ENCODE results near the gene RNF149. TPM values are rescaled to one million over a fixed set of nuclear protein-coding genes. Genes with fewer than 3 reads are reported as not detected.
A peak's percentile ranks its signal among the peaks of the same experiment; 100 is the strongest.

The RNF149 gene
- polyA plus RNA-seq, 1 experiment, result 18.8 TPM

DNA sequence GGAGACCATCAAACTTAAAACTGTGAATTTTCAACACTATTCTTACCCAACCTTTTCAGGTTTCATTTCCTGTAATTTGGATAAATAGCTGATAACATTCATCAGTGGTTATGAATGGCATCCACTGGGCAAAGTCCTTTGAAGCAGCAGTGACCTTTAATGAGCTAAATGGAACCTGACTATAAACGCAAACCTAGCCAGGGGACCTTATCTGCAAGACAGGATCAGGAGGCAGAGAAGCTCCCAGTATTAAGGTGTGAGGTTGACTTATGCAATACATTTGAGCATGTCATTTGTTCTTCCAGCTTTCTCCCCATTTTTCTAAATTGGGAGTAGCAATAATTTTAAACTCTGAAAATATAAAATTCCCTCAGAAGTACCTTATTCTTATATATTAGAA is 40.4 kb upstream of the RNF149 start:
- POLR2A ChIA-PET, result interaction anchor here (0.6 kb wide), 1 partner anchor 18 kb away, joined by 3 read pairs; no protein-coding TSS in a partner anchor

DNA sequence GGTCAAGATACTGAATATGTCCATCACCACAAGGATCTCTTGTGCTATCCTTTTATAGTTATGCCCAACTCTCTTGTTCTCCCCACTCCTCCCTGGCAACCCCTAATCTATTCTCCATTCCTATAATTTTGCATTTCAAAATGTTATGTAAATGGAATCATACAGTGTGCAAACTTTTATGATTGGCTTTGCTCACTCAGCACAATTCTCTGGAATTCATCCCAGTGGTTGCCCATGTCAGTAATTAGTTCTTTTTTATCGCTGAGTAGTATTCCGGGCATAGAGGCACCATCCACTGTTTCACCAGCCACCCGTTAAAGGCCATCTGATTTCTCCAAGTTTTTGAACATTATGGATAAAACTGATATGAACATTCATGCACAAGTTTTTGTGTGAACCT is 38.4 kb upstream of the RNF149 start:
- Histone ChIP-seq H3K4me3 (ENCODE audit: low read depth, low read length) (no peak overlapping the region), H3K27ac (ENCODE audit: low read depth, low read length) (no peak overlapping the region), H3K27me3 (ENCODE audit: control insufficient read depth, insufficient read depth, low read length) (no peaks in the 10 kb centered on the region), H3K9me3 (ENCODE audit: control insufficient read depth, insufficient read depth, low read length) (peaks cover under 1% of the 10 kb centered on the region; the same call in 1 of the 2 replicates)
- TF ChIP-seq CTCF (IDR thresholded peaks at IDR 0.05; ENCODE audit: low read depth, low read length), result no peak
- POLR2A ChIA-PET, result no interaction called here
- CTCF ChIA-PET, result interaction anchor here (1.1 to 1.3 kb wide), 2 partner anchors 72 to 485 kb away, joined by 4 to 7 read pairs; no protein-coding TSS in a partner anchor
- DNase-seq (ENCODE audit: low read depth, low spot score), result no peak

More for the DNA sequence above, 40.4 kb upstream of the RNF149 start:
- CTCF ChIA-PET, result interaction anchor here (1.8 to 4.2 kb wide), 4 partner anchors 8 to 483 kb away, joined by 5 to 34 read pairs (median 19); partner anchors contain the start of gene CREG2
- Histone ChIP-seq H3K4me3 (ENCODE audit: low read depth, low read length) (no peak overlapping the region), H3K27ac (ENCODE audit: low read depth, low read length) (no peak overlapping the region), H3K27me3 (ENCODE audit: control insufficient read depth, insufficient read depth, low read length) (no peaks in the 10 kb centered on the region), H3K9me3 (ENCODE audit: control insufficient read depth, insufficient read depth, low read length) (no peaks in the 10 kb centered on the region; the same call in 1 of the 2 replicates)
- no peak for DNase-seq (ENCODE audit: low read depth, low spot score)
- no peak for TF ChIP-seq CTCF (IDR thresholded peaks at IDR 0.05; ENCODE audit: low read depth, low read length)

DNA sequence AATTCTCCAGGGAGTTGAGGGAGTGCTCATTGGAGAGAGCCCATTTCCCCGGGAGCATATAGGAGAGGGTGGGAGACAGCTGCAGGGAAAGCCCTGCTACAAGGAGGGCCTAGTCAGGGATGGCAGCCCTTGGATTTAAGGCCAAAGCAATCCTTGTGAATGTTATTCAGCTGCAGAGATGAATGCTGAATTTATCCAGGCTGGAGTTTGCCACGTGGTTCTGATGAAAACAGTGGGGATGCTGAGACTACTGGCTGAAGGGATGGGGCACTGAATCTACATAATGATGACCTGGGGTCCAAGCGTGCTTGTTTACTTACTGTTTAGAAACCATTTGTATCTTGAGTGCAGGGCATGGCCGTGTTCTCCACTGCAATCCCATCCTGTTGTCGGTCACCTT is 35.6 kb upstream of the RNF149 start:
- TF ChIP-seq CTCF (IDR thresholded peaks at IDR 0.05; ENCODE audit: low read depth, low read length), result no peak

GRCh38 chr2:101342625-101343008 is 34.1 kb upstream of the RNF149 start:
- TF ChIP-seq CTCF (IDR thresholded peaks at IDR 0.05; ENCODE audit: low read depth, low read length), result no peak
- DNase-seq (ENCODE audit: low read depth, low spot score), result no peak
- ChIA-PET POLR2A (interaction anchor here (0.8 kb wide), 1 partner anchor 357 kb away, joined by 3 read pairs; no protein-coding TSS in a partner anchor), CTCF (interaction anchor here (0.6 to 4.4 kb wide), 39 partner anchors 8 to 1130 kb away, joined by 3 to 34 read pairs (median 4); partner anchors contain the start of genes CREG2, RNF149 and SLC9A4)
- no peak overlapping the region for H3K27ac ChIP-seq (ENCODE audit: low read depth, low read length)
- H3K9me3 ChIP-seq (ENCODE audit: control insufficient read depth, insufficient read depth, low read length), result peaks cover 3% of the 10 kb centered on the region; the same call in 1 of the 2 replicates
- H3K27me3 ChIP-seq (ENCODE audit: control insufficient read depth, insufficient read depth, low read length), result no peaks in the 10 kb centered on the region
- H3K4me3 ChIP-seq (ENCODE audit: low read depth, low read length), result no peak overlapping the region

More for the DNA sequence above, 35.6 kb upstream of the RNF149 start:
- ChIA-PET CTCF (no interaction called here), POLR2A (no interaction called here)
- Histone ChIP-seq H3K27ac (ENCODE audit: low read depth, low read length) (no peak overlapping the region), H3K4me3 (ENCODE audit: low read depth, low read length) (no peak overlapping the region), H3K9me3 (ENCODE audit: control insufficient read depth, insufficient read depth, low read length) (peaks cover 3% of the 10 kb centered on the region; the same call in 1 of the 2 replicates), H3K27me3 (ENCODE audit: control insufficient read depth, insufficient read depth, low read length) (no peaks in the 10 kb centered on the region)
- DNase-seq (ENCODE audit: low read depth, low spot score), result no peak

GRCh38 chr2:101341901-101342624 is 33.6 kb upstream of the RNF149 start:
- Histone ChIP-seq H3K27me3 (ENCODE audit: control insufficient read depth, insufficient read depth, low read length) (no peaks in the 10 kb centered on the region), H3K4me3 (ENCODE audit: low read depth, low read length) (no peak overlapping the region), H3K9me3 (ENCODE audit: control insufficient read depth, insufficient read depth, low read length) (peaks cover 3% of the 10 kb centered on the region; the same call in 1 of the 2 replicates), H3K27ac (ENCODE audit: low read depth, low read length) (no peak overlapping the region)
- ChIA-PET CTCF (interaction anchor here (0.5 to 4.4 kb wide), 46 partner anchors 8 to 1131 kb away, joined by 3 to 34 read pairs (median 4); partner anchors contain the start of genes CNOT11, CREG2, RNF149 and SLC9A4), POLR2A (interaction anchor here (0.8 kb wide), 1 partner anchor 358 kb away, joined by 3 read pairs; no protein-coding TSS in a partner anchor)
- peak; percentile 87 for TF ChIP-seq CTCF (IDR thresholded peaks at IDR 0.05; ENCODE audit: low read depth, low read length)
- DNase-seq (ENCODE audit: low read depth, low spot score), result peak; percentile 29
